A549 (cell line): Measurements from ENCODE around the gene PELI2.

Source experiments
- CEBPB ChIP-seq, 2 experiments: fragments of >200 bp in 1 of 2; sonication (Bioruptor Twin) in 1 of 2; formaldehyde crosslinking in 1 of 2; IDR thresholded peaks; 2 replicates each; pipeline ENCODE4 v1.6.1; 2012 to 2016
- CHD2 ChIP-seq: fragments of 150-350 bp; IDR thresholded peaks from 2 replicates; pipeline ENCODE4 v1.6.1; 2014; ENCODE audit warnings: low read length; ENCODE audit not compliant: partially characterized antibody
- EP300 ChIP-seq, 2 experiments: fragments of >200 bp; sonication (Bioruptor Twin); formaldehyde crosslinking; IDR thresholded peaks; 2 replicates in 1 of 2; 3 replicates in 1 of 2; pipeline ENCODE4 v1.6.1; 2016 to 2017
- GATA3 ChIP-seq: IDR thresholded peaks from 2 replicates; pipeline ENCODE4 v1.6.1; 2012; ENCODE audit warnings: borderline replicate concordance
- HDAC2 ChIP-seq: fragments of 200-600 bp; sonication (generic); IDR thresholded peaks from 2 replicates; pipeline ENCODE4 v1.6.1; 2016
- KDM1A ChIP-seq: fragments of 200-600 bp; sonication (generic); IDR thresholded peaks from 2 replicates; pipeline ENCODE4 v1.6.1; 2016; ENCODE audit warnings: low read depth, mild to moderate bottlenecking
- MAFK ChIP-seq: fragments of 450-650 bp; IDR thresholded peaks from 2 replicates; pipeline ENCODE4 v1.6.1; 2014; ENCODE audit not compliant: partially characterized antibody
- POLR2A ChIP-seq: IDR thresholded peaks from 2 replicates; pipeline ENCODE4 v1.6.1; 2012; ENCODE audit warnings: mild to moderate bottlenecking, low read length
- TP53 ChIP-seq: fragments of 250-450 bp; sonication (Bioruptor Pico); IDR thresholded peaks from 2 replicates; pipeline ENCODE4 v1.5.0; 2021; ENCODE audit warnings: mild to moderate bottlenecking, moderate library complexity
- TF ChIP-seq, protein P1 (sequence below): IDR thresholded peaks from 2 replicates; pipeline ENCODE4 v1.6.1; 2012; ENCODE audit warnings: low read depth, borderline replicate concordance
- TF ChIP-seq, protein P2 (sequence below): fragments of >200 bp; sonication (Bioruptor Twin); formaldehyde crosslinking; IDR thresholded peaks from 3 replicates; pipeline ENCODE4 v1.5.1; 2016
- TF ChIP-seq, protein P3 (sequence below): fragments of 450-650 bp; IDR thresholded peaks from 2 replicates; pipeline ENCODE4 v1.6.1; 2014; ENCODE audit warnings: antibody characterized with exemption

DNA sequence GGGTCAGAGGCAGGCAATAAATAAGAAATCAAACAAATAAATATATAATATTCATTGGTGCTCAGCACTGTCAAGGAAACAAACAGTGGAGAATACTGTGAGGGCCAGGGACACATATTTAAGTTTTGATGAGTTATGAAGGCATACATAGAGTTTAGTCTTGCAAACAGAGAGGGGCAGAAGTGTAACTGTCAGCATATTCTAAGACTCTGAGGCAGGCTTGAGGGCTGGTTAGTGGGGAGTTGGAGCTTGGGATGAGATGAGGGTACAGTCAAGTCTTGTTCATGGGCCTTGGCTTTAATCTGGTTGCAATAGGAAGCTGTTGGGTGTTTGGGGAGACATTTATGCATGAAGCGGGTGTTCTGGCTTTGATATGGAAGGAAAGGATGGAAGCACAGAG is 78.9 kb downstream of the PELI2 start:
- TF ChIP-seq CHD2 (no peak), CEBPB (IDR thresholded peaks at IDR 0.05) (no peak), POLR2A (no peak), EP300 (IDR thresholded peaks at IDR 0.05) (no peak), KDM1A (no peak), TP53 (CRISPR knock-in tag) (no peak), HDAC2 (no peak), GATA3 (no peak), MAFK (peak; percentile 80)
- TF ChIP-seq, protein P1, sequence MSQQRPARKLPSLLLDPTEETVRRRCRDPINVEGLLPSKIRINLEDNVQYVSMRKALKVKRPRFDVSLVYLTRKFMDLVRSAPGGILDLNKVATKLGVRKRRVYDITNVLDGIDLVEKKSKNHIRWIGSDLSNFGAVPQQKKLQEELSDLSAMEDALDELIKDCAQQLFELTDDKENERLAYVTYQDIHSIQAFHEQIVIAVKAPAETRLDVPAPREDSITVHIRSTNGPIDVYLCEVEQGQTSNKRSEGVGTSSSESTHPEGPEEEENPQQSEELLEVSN: no peak
- TF ChIP-seq, protein P2, sequence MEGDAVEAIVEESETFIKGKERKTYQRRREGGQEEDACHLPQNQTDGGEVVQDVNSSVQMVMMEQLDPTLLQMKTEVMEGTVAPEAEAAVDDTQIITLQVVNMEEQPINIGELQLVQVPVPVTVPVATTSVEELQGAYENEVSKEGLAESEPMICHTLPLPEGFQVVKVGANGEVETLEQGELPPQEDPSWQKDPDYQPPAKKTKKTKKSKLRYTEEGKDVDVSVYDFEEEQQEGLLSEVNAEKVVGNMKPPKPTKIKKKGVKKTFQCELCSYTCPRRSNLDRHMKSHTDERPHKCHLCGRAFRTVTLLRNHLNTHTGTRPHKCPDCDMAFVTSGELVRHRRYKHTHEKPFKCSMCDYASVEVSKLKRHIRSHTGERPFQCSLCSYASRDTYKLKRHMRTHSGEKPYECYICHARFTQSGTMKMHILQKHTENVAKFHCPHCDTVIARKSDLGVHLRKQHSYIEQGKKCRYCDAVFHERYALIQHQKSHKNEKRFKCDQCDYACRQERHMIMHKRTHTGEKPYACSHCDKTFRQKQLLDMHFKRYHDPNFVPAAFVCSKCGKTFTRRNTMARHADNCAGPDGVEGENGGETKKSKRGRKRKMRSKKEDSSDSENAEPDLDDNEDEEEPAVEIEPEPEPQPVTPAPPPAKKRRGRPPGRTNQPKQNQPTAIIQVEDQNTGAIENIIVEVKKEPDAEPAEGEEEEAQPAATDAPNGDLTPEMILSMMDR: no peak
- TF ChIP-seq, protein P3, sequence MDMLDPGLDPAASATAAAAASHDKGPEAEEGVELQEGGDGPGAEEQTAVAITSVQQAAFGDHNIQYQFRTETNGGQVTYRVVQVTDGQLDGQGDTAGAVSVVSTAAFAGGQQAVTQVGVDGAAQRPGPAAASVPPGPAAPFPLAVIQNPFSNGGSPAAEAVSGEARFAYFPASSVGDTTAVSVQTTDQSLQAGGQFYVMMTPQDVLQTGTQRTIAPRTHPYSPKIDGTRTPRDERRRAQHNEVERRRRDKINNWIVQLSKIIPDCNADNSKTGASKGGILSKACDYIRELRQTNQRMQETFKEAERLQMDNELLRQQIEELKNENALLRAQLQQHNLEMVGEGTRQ: no peak
